NCI-H526 (cell line): Measurements from ENCODE around the gene GABBR2.

ENCODE experiments used
- DNase-seq, 2 experiments: peaks; one replicate each; lab custom pipeline; 2025; lab: John Stamatoyannopoulos, UW

Gene GABBR2

GRCh38 chr9:98370300-98370975 lies 338.3 kb downstream of the GABBR2 start:
- no peak for DNase-seq

- no peak for DNase-seq
Measured at GRCh38 chr9:98369896-98370295, 338.8 kb downstream of the GABBR2 start.

- no peak for DNase-seq
Measured at GRCh38 chr9:98369471-98369870, 339.3 kb downstream of the GABBR2 start.

GRCh38 chr9:98369066-98369425 lies 339.7 kb downstream of the GABBR2 start:
- DNase-seq = no peak

- no peak for DNase-seq
Measured at GRCh38 chr9:98368366-98369065, 340.2 kb downstream of the GABBR2 start.

GRCh38 chr9:98367923-98368322 lies 340.8 kb downstream of the GABBR2 start:
- no peak for DNase-seq

GRCh38 chr9:98367371-98367900 lies 341.3 kb downstream of the GABBR2 start:
- no peak for DNase-seq

GRCh38 chr9:98365781-98366180 lies 343.0 kb downstream of the GABBR2 start:
- DNase-seq = no peak

- DNase-seq = peak in 1 of 2 experiments; percentile 19
Measured at GRCh38 chr9:98365227-98365669, 343.5 kb downstream of the GABBR2 start.

GRCh38 chr9:98364086-98364485 lies 344.6 kb downstream of the GABBR2 start:
- no peak for DNase-seq

- DNase-seq = no peak
Measured at GRCh38 chr9:98363644-98364043, 345.1 kb downstream of the GABBR2 start.

- DNase-seq = no peak
Measured at GRCh38 chr9:98362624-98363252, 346.0 kb downstream of the GABBR2 start.

- DNase-seq = no peak
Measured at GRCh38 chr9:98361645-98362044, 347.1 kb downstream of the GABBR2 start.

- no peak for DNase-seq
Measured at GRCh38 chr9:98360176-98360708, 348.5 kb downstream of the GABBR2 start.

- no peak for DNase-seq
Measured at GRCh38 chr9:98359569-98359968, 349.2 kb downstream of the GABBR2 start.

- DNase-seq = no peak
Measured at GRCh38 chr9:98357921-98358535, 350.7 kb downstream of the GABBR2 start.

GRCh38 chr9:98356953-98357690 lies 351.6 kb downstream of the GABBR2 start:
- DNase-seq = no peak

GRCh38 chr9:98356326-98356725 lies 352.4 kb downstream of the GABBR2 start:
- DNase-seq = no peak

GRCh38 chr9:98351370-98351769 lies 357.4 kb downstream of the GABBR2 start:
- no peak for DNase-seq

GRCh38 chr9:98347642-98348041 lies 361.1 kb downstream of the GABBR2 start:
- DNase-seq = no peak

- DNase-seq = no peak
Measured at GRCh38 chr9:98345011-98345410, 363.7 kb downstream of the GABBR2 start.

- DNase-seq = no peak
Measured at GRCh38 chr9:98344581-98344980, 364.2 kb downstream of the GABBR2 start.
